HepG2 (cell line): ENCODE data around the gene ZNF500. TPM values are rescaled to one million over a fixed set of nuclear protein-coding genes. Genes with fewer than 3 reads are reported as not detected.

ENCODE experiments used
- ATAC-seq: fragments of 200-7000 bp; cut with Tn5 transposase; 3 replicates; pipeline ENCODE4 v1.9.1; 2020; ENCODE audit warnings: mild to moderate bottlenecking, moderate library complexity
- BruUV-seq: library from RNA; stranded (reverse); fragments of 400-500 nt; replicated peaks from 2 replicates; lab custom pipeline; 2021; lab: Mats Ljungman, UMichigan
- CTCF ChIA-PET: fragments of 300-600 bp; formaldehyde crosslinking; extraction: SDS; loops from one replicate; lab custom pipeline; 2021; ENCODE audit warnings: low total read pairs, inconsistent platforms, low intra/inter-chr PET ratio; lab: Yijun Ruan, JAX
- POLR2A ChIA-PET: fragments of 350-600 bp; sonication (Branson Sonifier 250); formaldehyde crosslinking; loops from one replicate; lab custom pipeline; 2020; ENCODE audit warnings: antibody characterized with exemption, inconsistent platforms; lab: Yijun Ruan, JAX
- DNase-seq: peaks from one replicate; pipeline ENCODE4 v3.0.0-alpha.2; 2015; ENCODE audit warnings: low spot score
- FAIRE-seq: peaks from 3 replicates; lab custom pipeline; 2011; peaks lifted over from hg19 to GRCh38; lab: Jason Lieb, UNC
- H2AFZ ChIP-seq: one replicate; pipeline ENCODE4 v1.6.1; 2011; ENCODE audit warnings: low read length, inconsistent platforms
- H3K27ac ChIP-seq: fragments of 300-600 bp; 3 replicates; pipeline ENCODE4 v1.8.0; 2011; ENCODE audit warnings: mixed run types, mild to moderate bottlenecking, mixed read lengths, low read length, inconsistent platforms; ENCODE audit not compliant: insufficient read depth; ENCODE audit errors: extremely low read length
- H3K27me3 ChIP-seq, 2 experiments: fragments of 200-600 bp in 1 of 2; 2 replicates in 1 of 2; 3 replicates in 1 of 2; pipeline versions ENCODE4 v1.6.0 to v1.8.0; 2011; ENCODE audit warnings: low read length in 2 of 2, mild to moderate bottlenecking in 2 of 2, moderate library complexity in 2 of 2, inconsistent platforms in 1 of 2; ENCODE audit not compliant: insufficient read depth in 2 of 2, control insufficient read depth in 1 of 2
- H3K36me3 ChIP-seq, 2 experiments: fragments of 200-600 bp in 1 of 2; replicated peaks in 1 of 2; 2 replicates in 1 of 2; 3 replicates in 1 of 2; pipeline versions ENCODE4 v1.5.1 to v1.8.0; 2011; ENCODE audit warnings: low read length in 2 of 2, inconsistent platforms in 1 of 2; ENCODE audit not compliant: insufficient read depth in 2 of 2, control insufficient read depth in 1 of 2
- H3K4me1 ChIP-seq: 2 replicates; pipeline ENCODE4 v1.5.1; 2012; ENCODE audit warnings: low read length, inconsistent platforms; ENCODE audit not compliant: insufficient read depth
- H3K4me2 ChIP-seq: 2 replicates; pipeline ENCODE4 v1.6.0; 2011; ENCODE audit warnings: low read depth, low read length, inconsistent platforms
- H3K4me3 ChIP-seq, 3 experiments: fragments of 200-600 bp in 1 of 3; sonication (generic), shearing (Covaris generic) in 1 of 3; replicated peaks in 1 of 3; 2 replicates each; pipeline ENCODE4 v1.5.1; 2011 to 2016; ENCODE audit warnings: low read length in 3 of 3, inconsistent platforms in 2 of 3, low read depth in 2 of 3, mild to moderate bottlenecking in 2 of 3, control low read depth in 1 of 3, mixed read lengths in 1 of 3; ENCODE audit not compliant: insufficient read depth in 1 of 3
- H3K79me2 ChIP-seq: one replicate; pipeline ENCODE4 v1.6.1; 2011; ENCODE audit warnings: low read length, inconsistent platforms; ENCODE audit not compliant: insufficient read depth
- H3K9ac ChIP-seq: 2 replicates; pipeline ENCODE4 v1.6.0; 2011; ENCODE audit warnings: mild to moderate bottlenecking, low read depth, low read length, inconsistent platforms; ENCODE audit not compliant: insufficient read depth
- H3K9me3 ChIP-seq: 2 replicates; pipeline ENCODE4 v1.5.1; 2012; ENCODE audit warnings: mild to moderate bottlenecking, low read length
- H4K20me1 ChIP-seq: 2 replicates; pipeline ENCODE4 v1.6.0; 2011; ENCODE audit warnings: inconsistent platforms, mild to moderate bottlenecking, low read length, moderate library complexity; ENCODE audit not compliant: insufficient read depth
- DNMT1 ChIP-seq: sonication (generic); formaldehyde crosslinking; IDR thresholded peaks from 2 replicates; pipeline ENCODE4 v1.5.1; 2020; ENCODE audit warnings: mild to moderate bottlenecking, missing genetic modification reagents
- HDAC6 ChIP-seq: fragments of 200-600 bp; sonication (generic); IDR thresholded peaks from 2 replicates; pipeline ENCODE4 v1.7.0; 2017; ENCODE audit warnings: mild to moderate bottlenecking, antibody characterized with exemption, low read length, low read depth
- HNF4G ChIP-seq, 2 experiments: sonication (generic) in 1 of 2; formaldehyde crosslinking in 1 of 2; IDR thresholded peaks; 2 replicates each; pipeline versions ENCODE4 v1.4.0 to v1.6.1; 2011 to 2020; ENCODE audit warnings: borderline replicate concordance in 2 of 2, low read depth in 2 of 2, mild to moderate bottlenecking in 2 of 2, low read length in 1 of 2, missing genetic modification reagents in 1 of 2, moderate library complexity in 1 of 2
- PAF1 ChIP-seq: IDR thresholded peaks from 2 replicates; pipeline ENCODE4 v1.6.1; 2016; ENCODE audit warnings: missing genetic modification reagents, missing compliant biosample characterization
- PATZ1 ChIP-seq: sonication (generic); formaldehyde crosslinking; IDR thresholded peaks from 2 replicates; pipeline ENCODE4 v1.4.0; 2020; ENCODE audit warnings: missing genetic modification reagents
- ZBTB39 ChIP-seq: sonication (generic); formaldehyde crosslinking; IDR thresholded peaks from 2 replicates; pipeline ENCODE4 v1.5.0; 2020; ENCODE audit warnings: missing genetic modification reagents
- ZC3H13 ChIP-seq: sonication (generic); formaldehyde crosslinking; IDR thresholded peaks from 2 replicates; pipeline ENCODE4 v1.8.1; 2023; ENCODE audit warnings: mild to moderate bottlenecking, missing genetic modification reagents, moderate library complexity
- ZFP37 ChIP-seq: sonication (generic); formaldehyde crosslinking; IDR thresholded peaks from 2 replicates; pipeline ENCODE4 v1.4.0; 2020; ENCODE audit warnings: missing genetic modification reagents, borderline replicate concordance
- ZNF629 ChIP-seq: sonication (generic); formaldehyde crosslinking; conservative IDR thresholded peaks from 2 replicates; pipeline ENCODE4 v1.5.0; 2020; ENCODE audit warnings: missing genetic modification reagents
- ZNF747 ChIP-seq: sonication (generic); formaldehyde crosslinking; IDR thresholded peaks from 2 replicates; pipeline ENCODE4 v1.8.1; 2023; ENCODE audit warnings: missing genetic modification reagents, mild to moderate bottlenecking, borderline replicate concordance
- WGBS: methylation state at CpG from one replicate; pipeline ENCODE4 v1.1.6; 2017; ENCODE audit warnings: low lambda C conversion rate; 5-methylcytosine and 5-hydroxymethylcytosine counted together
- in situ Hi-C: cut with HindIII; loops from 2 replicates; pipeline ENCODE4 v1.10.0; 2017; ENCODE audit warnings: low pct_unique_long_range_greater_than_20kb; ENCODE audit not compliant: extremely low pct_ligation_motif_present
- intact Hi-C: fragments of 100-400 bp; cut with micrococcal nuclease; formaldehyde crosslinking; loops from one replicate; pipeline ENCODE4 v1.10.0; 2022; ENCODE audit not compliant: unreplicated experiment
- polyA plus RNA-seq, 8 experiments: library from polyadenylated mRNA; depleted of rRNA in 3 of 8; stranded (reverse) in 7 of 8; unstranded in 1 of 8; fragments of >200 nt; fragmentation: Illumina TruSeq in 4 of 8; extraction: Trizol in 4 of 8; gene quantifications; 2 replicates each; pipeline versions ENCODE4 v1.2.1 to v1.2.3, GENCODE V29; 2011 to 2016; ENCODE audit warnings: low read depth in 4 of 8, missing spikeins in 1 of 8, mixed read lengths in 1 of 8; ENCODE audit not compliant: insufficient read depth in 1 of 8
- total RNA-seq, 5 experiments: library from RNA; depleted of rRNA; stranded (reverse); fragments of >200 nt; fragmentation: Illumina TruSeq; extraction: Trizol; gene quantifications; 2 replicates each; pipeline ENCODE4 v1.2.3, GENCODE V29; 2016; ENCODE audit warnings: low read depth in 1 of 5
- TF ChIP-seq, protein P1 (sequence below): IDR thresholded peaks from 2 replicates; pipeline ENCODE4 v1.6.1; 2016; ENCODE audit warnings: low read depth, missing genetic modification reagents, missing compliant biosample characterization

ZNF500 gene
- total and polyA plus RNA-seq, 2 of the 13 experiments (the other 11 are each of a cell fraction or from before 2014, with no cell fraction given) = 6.1 to 12.2 TPM

- no peak for TF ChIP-seq PAF1 (CRISPR knock-in tag)
- no peak for TF ChIP-seq HDAC6
- TF ChIP-seq ZBTB39 (CRISPR knock-in tag) = no peak
- TF ChIP-seq ZNF747 = no peak
- peak; percentile 38; the same call in 1 of the 2 replicates for TF ChIP-seq HNF4G (IDR thresholded peaks at IDR 0.05; ENCODE audit: borderline replicate concordance, low read depth, low read length)
- TF ChIP-seq HNF4G (CRISPR knock-in tag; IDR thresholded peaks at IDR 0.05; ENCODE audit: borderline replicate concordance, low read depth) = no peak
Measured at GRCh38 chr16:4769306-4769638, 2.3 kb upstream of the ZNF500 start (continued).

DNA sequence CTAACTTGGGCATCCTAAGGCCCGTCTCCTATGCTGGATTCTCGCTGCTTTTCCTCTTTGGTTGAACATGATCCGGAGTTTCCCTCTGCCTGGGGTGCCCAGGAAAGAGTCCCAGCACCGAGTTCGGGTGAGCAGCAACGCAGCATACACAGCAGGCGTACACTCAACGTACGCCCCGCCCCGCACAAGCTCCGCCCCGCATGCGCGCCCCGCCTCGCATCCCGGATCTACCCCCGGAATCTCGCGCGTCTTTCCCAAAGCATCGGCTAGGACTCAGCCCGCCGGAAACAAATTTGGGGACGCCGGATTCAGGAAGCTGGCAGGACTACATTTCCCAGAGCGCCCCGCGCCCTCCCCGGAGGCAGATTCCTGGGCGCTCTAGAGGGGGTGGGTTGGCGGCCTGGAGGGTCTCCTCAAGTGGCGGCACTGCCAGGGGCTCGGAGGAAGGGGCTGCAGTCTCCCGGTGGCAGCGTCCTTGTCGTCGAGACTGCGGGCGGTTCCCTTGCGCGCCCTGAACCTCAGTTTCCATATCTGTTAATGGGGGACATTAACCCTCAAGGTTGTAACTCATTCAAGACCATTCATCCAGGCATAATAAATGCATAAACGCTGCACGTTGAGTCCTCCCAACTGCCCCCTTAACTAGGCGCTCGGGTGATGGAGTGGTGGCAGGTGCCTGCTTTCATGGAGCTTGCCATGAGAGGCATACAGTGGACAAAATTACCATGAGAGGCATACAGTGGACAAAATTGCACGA is 1.8 kb upstream of the ZNF500 start:
- peak; percentile 71 for FAIRE-seq
- intact Hi-C loops (loop anchor here (2.0 to 5.0 kb wide), 2 partner anchors 49 to 190 kb away; partner anchors contain the start of gene SEC14L5), in situ Hi-C loops (no loop called here)
- Histone ChIP-seq H2AFZ (peak overlapping the region; percentile 60), H3K27me3 (no peaks in the 10 kb centered on the region; a peak in 2 of 5 replicates), H3K4me1 (peaks cover 47% of the 10 kb centered on the region), H3K27ac (peak overlapping the region; percentile 77), H3K79me2 (peaks cover 17% of the 10 kb centered on the region), H4K20me1 (no peaks in the 10 kb centered on the region), H3K4me3 (peak overlapping the region; percentile 79 to 92 (median 91)), H3K9me3 (no peaks in the 10 kb centered on the region), H3K4me2 (peak overlapping the region; percentile 99), H3K9ac (peak overlapping the region; percentile 92), H3K36me3 (peaks cover 2 to 10% of the 10 kb centered on the region in 2 experiments; a peak in 3 of 5 replicates)
- ATAC-seq = peak; percentile 78
- CTCF ChIA-PET = no interaction called here
- 2% methylated on average over 32 of the region's 48 CpGs for WGBS
- DNase-seq = peak; percentile 93
- POLR2A ChIA-PET = interaction anchor here (0.6 to 3.1 kb wide), 20 partner anchors 11 to 266 kb away, joined by 3 to 40 read pairs (median 4); partner anchors contain the start of genes ANKS3, DNAAF8, PPL and ROGDI
- no TSS peak for BruUV-seq
- TF ChIP-seq DNMT1 (CRISPR knock-in tag) = no peak
- no peak; the same call in 1 of the 2 replicates for TF ChIP-seq ZC3H13 (CRISPR knock-in tag)
- TF ChIP-seq PATZ1 = peak; percentile 13; the same call in 1 of the 2 replicates
- TF ChIP-seq, protein P1, sequence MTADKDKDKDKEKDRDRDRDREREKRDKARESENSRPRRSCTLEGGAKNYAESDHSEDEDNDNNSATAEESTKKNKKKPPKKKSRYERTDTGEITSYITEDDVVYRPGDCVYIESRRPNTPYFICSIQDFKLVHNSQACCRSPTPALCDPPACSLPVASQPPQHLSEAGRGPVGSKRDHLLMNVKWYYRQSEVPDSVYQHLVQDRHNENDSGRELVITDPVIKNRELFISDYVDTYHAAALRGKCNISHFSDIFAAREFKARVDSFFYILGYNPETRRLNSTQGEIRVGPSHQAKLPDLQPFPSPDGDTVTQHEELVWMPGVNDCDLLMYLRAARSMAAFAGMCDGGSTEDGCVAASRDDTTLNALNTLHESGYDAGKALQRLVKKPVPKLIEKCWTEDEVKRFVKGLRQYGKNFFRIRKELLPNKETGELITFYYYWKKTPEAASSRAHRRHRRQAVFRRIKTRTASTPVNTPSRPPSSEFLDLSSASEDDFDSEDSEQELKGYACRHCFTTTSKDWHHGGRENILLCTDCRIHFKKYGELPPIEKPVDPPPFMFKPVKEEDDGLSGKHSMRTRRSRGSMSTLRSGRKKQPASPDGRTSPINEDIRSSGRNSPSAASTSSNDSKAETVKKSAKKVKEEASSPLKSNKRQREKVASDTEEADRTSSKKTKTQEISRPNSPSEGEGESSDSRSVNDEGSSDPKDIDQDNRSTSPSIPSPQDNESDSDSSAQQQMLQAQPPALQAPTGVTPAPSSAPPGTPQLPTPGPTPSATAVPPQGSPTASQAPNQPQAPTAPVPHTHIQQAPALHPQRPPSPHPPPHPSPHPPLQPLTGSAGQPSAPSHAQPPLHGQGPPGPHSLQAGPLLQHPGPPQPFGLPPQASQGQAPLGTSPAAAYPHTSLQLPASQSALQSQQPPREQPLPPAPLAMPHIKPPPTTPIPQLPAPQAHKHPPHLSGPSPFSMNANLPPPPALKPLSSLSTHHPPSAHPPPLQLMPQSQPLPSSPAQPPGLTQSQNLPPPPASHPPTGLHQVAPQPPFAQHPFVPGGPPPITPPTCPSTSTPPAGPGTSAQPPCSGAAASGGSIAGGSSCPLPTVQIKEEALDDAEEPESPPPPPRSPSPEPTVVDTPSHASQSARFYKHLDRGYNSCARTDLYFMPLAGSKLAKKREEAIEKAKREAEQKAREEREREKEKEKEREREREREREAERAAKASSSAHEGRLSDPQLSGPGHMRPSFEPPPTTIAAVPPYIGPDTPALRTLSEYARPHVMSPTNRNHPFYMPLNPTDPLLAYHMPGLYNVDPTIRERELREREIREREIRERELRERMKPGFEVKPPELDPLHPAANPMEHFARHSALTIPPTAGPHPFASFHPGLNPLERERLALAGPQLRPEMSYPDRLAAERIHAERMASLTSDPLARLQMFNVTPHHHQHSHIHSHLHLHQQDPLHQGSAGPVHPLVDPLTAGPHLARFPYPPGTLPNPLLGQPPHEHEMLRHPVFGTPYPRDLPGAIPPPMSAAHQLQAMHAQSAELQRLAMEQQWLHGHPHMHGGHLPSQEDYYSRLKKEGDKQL (CRISPR knock-in tag) = 0 out of 2 replicates have a peak, but pooled peaks have one; percentile 18
- peak; percentile 97 for TF ChIP-seq ZNF629 (CRISPR knock-in tag)
- peak; percentile 64; the same call in 1 of the 2 replicates for TF ChIP-seq ZFP37 (CRISPR knock-in tag)
